T-helper 22 cell (primary cell): ENCODE measurements around the gene PTPN11.

Experiments
- DNase-seq: peaks from one replicate; pipeline ENCODE4 v3.0.0-alpha.2; 2020; ENCODE audit warnings: low read depth

PTPN11 gene

GRCh38 chr12:112543751-112544150, 125.0 kb downstream of the PTPN11 start:
- DNase-seq, result no peak

- DNase-seq, result no peak
These were observed 127.6 kb downstream of the PTPN11 start for GRCh38 chr12:112546339-112546738.

- DNase-seq, result no peak
These were observed 128.2 kb downstream of the PTPN11 start for GRCh38 chr12:112546996-112547395.

GRCh38 chr12:112549031-112549430, 130.3 kb downstream of the PTPN11 start:
- no peak for DNase-seq

GRCh38 chr12:112551681-112552080, 132.9 kb downstream of the PTPN11 start:
- no peak for DNase-seq

- DNase-seq, result no peak
These were observed 137.0 kb downstream of the PTPN11 start for GRCh38 chr12:112555621-112556233.

- no peak for DNase-seq
These were observed 139.3 kb downstream of the PTPN11 start for GRCh38 chr12:112557951-112558630.
